ENCODE results near the gene DDX1.
"Not testable (repeated sequence)": the region's sequence is repeated elsewhere in the genome, so short reads cannot be mapped to it uniquely, and the experiment has no call there.

Gene DDX1

DNA sequence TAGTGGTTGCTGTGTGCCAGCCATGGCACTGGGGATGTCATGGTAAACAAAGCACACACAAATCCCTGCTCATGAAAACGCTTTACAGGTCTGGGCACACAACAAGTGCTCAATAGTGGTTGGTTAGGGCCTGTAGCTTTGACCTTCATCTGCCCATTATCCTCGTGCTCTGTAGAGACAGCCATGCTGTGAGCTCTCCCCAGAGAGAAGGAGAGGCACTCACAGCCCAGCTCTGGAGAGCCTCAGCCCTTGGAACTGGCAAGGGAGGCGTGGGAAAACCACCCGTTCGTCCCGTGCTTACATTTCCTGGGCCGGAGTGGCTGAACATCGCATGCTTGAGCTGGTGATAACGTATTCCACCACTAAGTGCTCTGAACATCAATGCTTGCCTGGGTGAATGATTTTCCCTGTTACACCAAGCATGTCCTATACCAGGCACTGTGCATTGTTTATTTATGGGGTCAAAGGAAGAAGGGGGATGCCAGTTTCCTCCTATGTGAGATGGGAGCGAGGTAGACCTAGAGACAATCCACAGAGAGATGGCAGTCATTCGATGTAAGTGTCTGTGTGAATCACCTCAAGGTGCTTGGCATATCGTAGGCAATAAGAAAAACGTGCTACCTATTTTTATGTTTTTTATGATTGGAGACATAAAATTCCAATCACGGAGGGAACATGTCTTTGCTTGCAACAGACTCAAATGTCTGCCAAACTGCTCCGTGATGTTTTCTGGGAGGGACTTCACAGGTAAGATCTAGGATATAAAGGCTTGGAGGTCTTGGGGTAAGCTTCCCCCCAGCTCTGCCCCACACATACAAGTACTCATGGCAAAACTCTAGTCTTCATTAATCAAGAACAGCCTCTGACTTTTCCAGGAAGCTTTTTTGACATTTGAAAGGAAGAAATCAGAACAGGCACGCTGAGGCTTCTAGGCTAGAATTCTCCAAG, 75.5 kb downstream of the DDX1 start:
- DNase-seq = no peak

- DNase-seq = no peak
Measured at GRCh38 chr2:15667809-15668556, 76.3 kb downstream of the DDX1 start.

DNA sequence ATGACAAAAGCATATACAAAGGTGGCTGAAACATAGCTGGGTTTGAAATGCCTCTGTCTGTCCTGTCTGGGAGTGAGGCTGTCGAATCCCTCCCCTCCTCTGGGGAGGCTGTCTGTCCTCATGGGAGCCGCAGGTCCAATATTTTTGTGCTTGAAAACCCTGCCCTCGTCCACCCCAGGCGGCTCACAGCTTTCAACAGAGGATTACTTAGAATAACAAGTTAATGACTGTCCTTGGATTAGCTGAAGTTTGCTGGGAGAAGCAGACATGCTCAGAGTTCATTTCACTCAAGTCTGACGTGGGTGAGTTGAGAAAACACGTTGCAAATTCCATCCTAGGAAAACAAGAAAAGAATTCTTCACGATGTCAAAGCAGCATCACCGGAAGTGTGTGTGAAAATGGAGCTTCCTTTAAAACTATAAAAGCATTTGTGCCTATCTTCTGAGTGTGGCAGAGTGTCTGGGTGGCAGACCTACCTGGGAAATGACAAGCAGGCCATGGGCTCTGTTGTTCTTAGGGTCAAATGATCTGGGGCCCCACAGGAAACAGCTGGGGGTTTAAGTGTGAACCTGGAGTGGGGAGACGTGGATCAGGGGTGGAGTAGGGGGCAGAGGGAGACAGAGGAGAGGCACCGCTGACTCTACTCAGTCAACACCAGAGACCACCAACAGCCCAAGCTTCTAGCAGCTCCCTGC, 77.1 kb downstream of the DDX1 start:
- no peak for DNase-seq

- DNase-seq = no peak
Measured at GRCh38 chr2:15669375-15669910, 77.8 kb downstream of the DDX1 start.

- DNase-seq = no peak
Measured at GRCh38 chr2:15670469-15670868, 78.8 kb downstream of the DDX1 start.

DNA sequence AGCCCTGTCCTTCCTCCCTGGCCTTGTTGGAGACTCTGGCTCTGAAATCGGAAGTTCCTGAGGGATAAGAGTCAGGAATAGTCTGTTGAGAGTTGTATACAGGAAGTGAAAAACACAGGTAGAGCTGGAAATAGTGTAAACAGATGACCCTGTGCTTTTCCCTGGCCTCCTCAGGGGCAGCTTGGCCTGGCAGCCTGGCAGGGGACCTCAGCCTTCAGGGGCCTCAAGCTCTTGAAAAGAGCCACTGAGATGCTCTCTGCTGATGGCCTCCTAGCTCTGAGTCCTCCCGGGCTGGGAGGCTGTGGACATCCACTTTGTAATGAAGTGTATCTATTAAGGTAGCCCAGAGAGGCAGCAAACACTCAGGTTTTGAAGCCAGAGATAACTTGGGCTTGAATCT, 79.3 kb downstream of the DDX1 start:
- no peak for DNase-seq

- DNase-seq = no peak
Measured at GRCh38 chr2:15671409-15671808, 79.7 kb downstream of the DDX1 start.

DNA sequence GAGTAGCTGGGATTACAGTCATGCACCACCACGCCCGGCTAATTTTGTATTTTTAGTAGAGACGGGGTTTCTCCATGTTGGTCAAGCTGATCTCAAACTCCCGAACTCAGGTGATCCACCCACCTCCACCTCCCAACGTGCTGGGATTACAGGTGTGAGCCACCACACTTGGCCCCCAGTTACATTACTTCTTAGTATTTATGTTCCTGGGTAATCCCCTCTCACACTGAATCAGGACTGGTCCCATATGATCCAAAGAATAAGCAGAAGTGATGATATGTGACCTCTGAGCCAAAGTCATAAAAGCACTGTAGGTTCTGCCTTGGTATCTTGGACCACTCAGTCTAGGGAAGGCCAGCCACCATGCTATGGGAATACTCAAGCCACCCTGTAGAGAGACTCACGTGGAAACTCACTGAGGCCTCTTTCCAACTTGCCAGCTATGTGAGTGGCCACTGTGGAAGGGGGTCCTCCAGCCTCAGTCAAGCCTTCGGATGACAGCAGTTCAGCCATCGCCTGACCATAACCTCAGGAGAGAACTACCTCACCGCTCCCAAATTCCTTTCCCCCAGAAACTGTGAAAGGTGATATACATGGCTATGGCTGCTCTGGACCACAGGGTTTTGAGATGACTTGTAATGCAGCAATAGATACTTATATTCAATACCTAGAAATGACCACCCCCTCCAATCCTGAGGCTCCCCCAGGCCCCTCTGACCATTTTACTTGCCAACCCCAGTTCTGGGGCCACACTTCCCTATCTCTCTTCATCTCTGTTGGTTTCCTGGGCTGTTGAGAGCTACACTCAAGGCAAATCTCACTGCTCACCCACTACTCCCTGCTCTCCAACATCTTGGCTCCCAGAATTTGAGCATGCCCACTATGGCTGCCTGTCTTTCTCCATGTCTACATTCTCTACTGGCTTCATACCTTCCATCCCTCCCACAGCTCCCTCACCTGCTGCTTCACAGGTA, 80.5 kb downstream of the DDX1 start:
- no peak for DNase-seq

GRCh38 chr2:15672961-15673918, 81.6 kb downstream of the DDX1 start:
- DNase-seq = no peak

GRCh38 chr2:15673919-15674636, 82.4 kb downstream of the DDX1 start:
- DNase-seq = no peak

DNA sequence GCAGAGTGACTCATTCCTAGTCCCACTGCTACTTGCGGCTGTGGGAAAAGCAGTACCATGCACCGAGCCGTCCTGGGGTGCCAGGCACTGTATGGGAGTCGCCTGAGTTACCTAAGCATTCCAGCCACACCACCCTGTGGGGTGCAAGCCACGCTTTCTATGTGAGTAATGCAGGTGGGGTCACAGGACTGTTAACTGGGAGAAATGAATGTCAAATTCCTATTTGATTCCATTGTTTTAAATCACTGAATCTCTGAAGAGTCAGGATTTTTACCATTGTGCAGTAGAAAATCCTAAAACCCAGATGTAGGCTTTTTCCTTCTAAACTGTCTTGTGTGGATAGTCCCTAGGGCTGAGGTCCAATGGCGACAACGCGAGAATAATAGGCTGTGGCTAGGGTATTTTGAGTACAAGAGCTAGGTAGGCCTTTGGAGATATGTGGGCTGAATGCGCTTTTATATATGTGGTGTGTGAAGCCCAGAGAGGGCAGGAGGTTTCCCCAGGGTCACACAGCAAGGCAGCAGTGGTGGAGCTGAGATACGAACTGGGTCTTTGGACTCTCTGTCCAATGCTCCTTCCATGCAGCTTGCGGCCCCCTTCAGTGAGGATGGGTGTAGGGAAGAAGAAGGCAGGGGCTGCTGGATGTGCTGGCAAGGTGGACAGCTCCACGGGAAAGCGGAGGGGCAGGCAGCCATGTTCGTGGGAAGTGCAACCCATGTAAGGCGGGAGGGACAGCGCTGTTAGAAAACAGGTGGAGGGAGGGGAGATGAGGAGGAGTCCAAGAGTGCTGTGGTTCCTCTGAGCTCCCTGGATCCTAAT, 83.2 kb downstream of the DDX1 start:
- no peak for DNase-seq

GRCh38 chr2:15675456-15676195, 84.0 kb downstream of the DDX1 start:
- DNase-seq = no peak

GRCh38 chr2:15677141-15677843, 85.6 kb downstream of the DDX1 start:
- no peak for DNase-seq

DNA sequence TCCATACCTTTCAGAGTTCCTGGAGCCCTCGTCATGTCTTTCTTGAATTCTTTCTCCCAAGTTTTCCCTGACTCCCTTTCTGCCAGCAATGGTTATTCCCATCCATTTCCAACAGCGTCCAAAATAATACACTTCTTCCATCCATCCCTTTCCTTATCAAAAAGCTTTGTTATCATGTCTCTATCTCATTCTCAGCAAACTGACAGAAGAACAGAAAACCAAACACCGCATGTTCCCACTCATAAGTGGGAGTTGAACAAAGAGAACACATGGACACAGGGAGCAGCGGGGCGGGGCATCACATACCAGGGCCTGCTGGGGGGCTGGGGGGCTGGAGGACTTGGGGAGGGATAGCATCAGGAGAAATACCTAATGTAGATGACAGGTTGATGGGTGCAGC, 86.7 kb downstream of the DDX1 start:
- DNase-seq = no peak

- DNase-seq = no peak
Measured at GRCh38 chr2:15678909-15679308, 87.2 kb downstream of the DDX1 start.

GRCh38 chr2:15679386-15679924, 87.8 kb downstream of the DDX1 start:
- no peak for DNase-seq

- DNase-seq = not testable (repeated sequence)
Measured at GRCh38 chr2:15680132-15680531, 88.5 kb downstream of the DDX1 start.

Measured in NCI-H1092 treated with DMSO at 0.1 percent for 48 hours (cell line).